Hepatocyte (in vitro differentiated cells): ENCODE data around the gene SEPTIN5. TPM values are rescaled to one million over a fixed set of nuclear protein-coding genes. Genes with fewer than 3 reads are reported as not detected.
"Not testable (repeated sequence)": the region's sequence is repeated elsewhere in the genome, so short reads cannot be mapped to it uniquely, and the experiment has no call there.

ENCODE experiments used
- DNase-seq: peaks from one replicate; pipeline ENCODE4 v3.0.0-alpha.2; 2016; ENCODE audit warnings: low spot score
- H2AFZ ChIP-seq: fragments of 200-600 bp; sonication (generic); 2 replicates; pipeline ENCODE4 v1.6.0; 2016; ENCODE audit warnings: antibody characterized with exemption, mild to moderate bottlenecking
- H3K27ac ChIP-seq: fragments of 200-600 bp; sonication (generic); 2 replicates; pipeline ENCODE4 v1.5.1; 2016; ENCODE audit warnings: mild to moderate bottlenecking
- H3K27me3 ChIP-seq: fragments of 200-600 bp; sonication (generic); 2 replicates; pipeline ENCODE4 v1.6.1; 2016
- H3K36me3 ChIP-seq: fragments of 200-600 bp; sonication (generic); replicated peaks from 2 replicates; pipeline ENCODE4 v1.5.1; 2016; ENCODE audit warnings: low read depth; ENCODE audit not compliant: insufficient read depth
- H3K4me1 ChIP-seq: fragments of 200-600 bp; sonication (generic); 2 replicates; pipeline ENCODE4 v1.5.1; 2016; ENCODE audit warnings: mild to moderate bottlenecking, moderate library complexity; ENCODE audit not compliant: insufficient read depth
- H3K4me2 ChIP-seq: fragments of 200-600 bp; sonication (generic); 2 replicates; pipeline ENCODE4 v1.6.0; 2016
- H3K4me3 ChIP-seq: fragments of 200-600 bp; sonication (generic); 2 replicates; pipeline ENCODE4 v1.5.1; 2016; ENCODE audit warnings: mild to moderate bottlenecking
- H3K79me2 ChIP-seq: fragments of 200-600 bp; sonication (generic); 2 replicates; pipeline ENCODE4 v1.6.0; 2017; ENCODE audit warnings: mild to moderate bottlenecking
- H3K9me2 ChIP-seq: fragments of 200-600 bp; sonication (generic); replicated peaks from 2 replicates; pipeline ENCODE4 v1.6.0; 2017; ENCODE audit warnings: mild to moderate bottlenecking; ENCODE audit not compliant: insufficient read depth
- H3K9me3 ChIP-seq: fragments of 200-600 bp; sonication (generic); 2 replicates; pipeline ENCODE4 v1.5.1; 2016; ENCODE audit warnings: low read depth, mild to moderate bottlenecking
- H4K20me1 ChIP-seq: fragments of 200-600 bp; sonication (generic); 2 replicates; pipeline ENCODE4 v1.6.0; 2016; ENCODE audit warnings: mild to moderate bottlenecking; ENCODE audit not compliant: insufficient read depth, poor library complexity, severe bottlenecking
- CTCF ChIP-seq: fragments of 200-600 bp; sonication (generic); IDR thresholded peaks from 2 replicates; pipeline ENCODE4 v1.5.1; 2016; ENCODE audit warnings: antibody characterized with exemption, mild to moderate bottlenecking; ENCODE audit not compliant: poor library complexity
- EZH2 ChIP-seq: fragments of 200-600 bp; sonication (generic); IDR thresholded peaks from 2 replicates; pipeline ENCODE4 v1.6.1; 2016; ENCODE audit warnings: antibody characterized with exemption, mild to moderate bottlenecking, borderline replicate concordance
- EZH2phosphoT487 ChIP-seq: fragments of 200-600 bp; sonication (generic); IDR thresholded peaks from one replicate; pipeline ENCODE4 v1.6.1; 2018; ENCODE audit warnings: antibody characterized with exemption, mild to moderate bottlenecking, low read depth, moderate library complexity; ENCODE audit not compliant: unreplicated experiment, severe bottlenecking
- WGBS: methylation state at CpG from one replicate; pipeline ENCODE4 v1.1.6; 2016; ENCODE audit warnings: low lambda C conversion rate; ENCODE audit errors: missing lambda C conversion rate; 5-methylcytosine and 5-hydroxymethylcytosine counted together
- polyA plus RNA-seq: library from polyadenylated mRNA; unstranded; fragments of >200 nt; fragmentation: Nextera tagmentation; extraction: Ambion mirVana; gene quantifications from 2 replicates; pipeline ENCODE4 v1.2.1, GENCODE V29; 2016
- total RNA-seq: library from RNA; depleted of rRNA; stranded (reverse); fragments of >200 nt; gene quantifications from 2 replicates; pipeline ENCODE4 v1.2.3, GENCODE V29; 2014

Gene SEPTIN5
- total and polyA plus RNA-seq, 2 experiments from 2014 or later: 9.4 to 10.0 TPM

GRCh38 chr22:19674929-19675253 lies 39.4 kb upstream of the SEPTIN5 start:
- Histone ChIP-seq H4K20me1 (no peaks in the 10 kb centered on the region), H3K27me3 (no peaks in the 10 kb centered on the region), H3K4me1 (no peaks in the 10 kb centered on the region), H3K9me2 (no peaks in the 10 kb centered on the region), H3K27ac (no peak overlapping the region), H3K4me3 (no peak overlapping the region), H3K9me3 (no peaks in the 10 kb centered on the region), H3K79me2 (no peaks in the 10 kb centered on the region), H3K36me3 (no peaks in the 10 kb centered on the region), H3K4me2 (no peak overlapping the region), H2AFZ (no peak overlapping the region)
- 84% methylated on average over 10 of the region's 10 CpGs for WGBS
- no peak for DNase-seq
- TF ChIP-seq CTCF (no peak), EZH2 (no peak), EZH2phosphoT487 (no peak)

- DNase-seq: no peak
- Histone ChIP-seq H2AFZ (no peak overlapping the region), H3K27me3 (no peaks in the 10 kb centered on the region), H3K4me1 (no peaks in the 10 kb centered on the region), H3K36me3 (no peaks in the 10 kb centered on the region), H3K4me3 (no peak overlapping the region), H3K9me3 (no peaks in the 10 kb centered on the region), H4K20me1 (no peaks in the 10 kb centered on the region), H3K27ac (no peak overlapping the region), H3K4me2 (no peak overlapping the region), H3K79me2 (no peaks in the 10 kb centered on the region), H3K9me2 (no peaks in the 10 kb centered on the region)
- 90% methylated on average over 7 of the region's 7 CpGs for WGBS
- no peak for TF ChIP-seq EZH2
- no peak for TF ChIP-seq CTCF
- no peak for TF ChIP-seq EZH2phosphoT487
Observed at GRCh38 chr22:19675428-19675827, 38.9 kb upstream of the SEPTIN5 start.

GRCh38 chr22:19676437-19676836 lies 37.9 kb upstream of the SEPTIN5 start:
- H3K4me2 ChIP-seq, DNase-seq, H3K27ac ChIP-seq, H3K79me2 ChIP-seq, H3K27me3 ChIP-seq, H3K4me1 ChIP-seq, H3K36me3 ChIP-seq, H3K9me2 ChIP-seq, H4K20me1 ChIP-seq, H3K4me3 ChIP-seq, H2AFZ ChIP-seq, H3K9me3 ChIP-seq: not testable (repeated sequence)
- WGBS: 93% methylated on average over 1 of the region's 1 CpG

- no peak overlapping the region for H3K4me3 ChIP-seq
- no peaks in the 10 kb centered on the region for H3K36me3 ChIP-seq
- H3K79me2 ChIP-seq: no peaks in the 10 kb centered on the region
- no peaks in the 10 kb centered on the region for H3K9me3 ChIP-seq
- WGBS: 49% methylated on average over 11 of the region's 11 CpGs
- peaks cover 2% of the 10 kb centered on the region for H3K27me3 ChIP-seq
- TF ChIP-seq EZH2: no peak
- no peak for TF ChIP-seq EZH2phosphoT487
- TF ChIP-seq CTCF: no peak
- no peaks in the 10 kb centered on the region for H3K9me2 ChIP-seq
- no peak for DNase-seq
- H4K20me1 ChIP-seq: no peaks in the 10 kb centered on the region
- H3K27ac ChIP-seq: no peak overlapping the region
- H3K4me1 ChIP-seq: no peaks in the 10 kb centered on the region
- no peak overlapping the region for H2AFZ ChIP-seq
- no peak overlapping the region for H3K4me2 ChIP-seq
Observed at GRCh38 chr22:19678949-19679521, 35.3 kb upstream of the SEPTIN5 start.
